Thoracic aorta (tissue), 2 donors: ENCODE data around the gene MAP1A. TPM values are rescaled to one million over a fixed set of nuclear protein-coding genes. Genes with fewer than 3 reads are reported as not detected.

ENCODE experiments used
- ATAC-seq: fragments of 150-250 bp; one replicate; pipeline ENCODE4 v1.8.0; 2017; ENCODE audit warnings: low read depth; ENCODE audit not compliant: insufficient number of reproducible peaks, low FRiP score
- DNase-seq: peaks from one replicate; pipeline ENCODE4 v3.0.0-alpha.2; 2020; ENCODE audit warnings: low spot score
- H3K27ac ChIP-seq, 2 donors: fragments of 200-600 bp; sonication (generic); 1 replicate in 1 of 2; 2 replicates in 1 of 2; pipeline ENCODE4 v1.5.1; 2016; ENCODE audit warnings: mild to moderate bottlenecking in 2 of 2, moderate library complexity in 2 of 2
- H3K27me3 ChIP-seq: fragments of 200-600 bp; sonication (generic); replicated peaks from 2 replicates; pipeline ENCODE4 v1.6.0; 2016; ENCODE audit warnings: mild to moderate bottlenecking; ENCODE audit not compliant: insufficient read depth
- H3K36me3 ChIP-seq: fragments of 200-600 bp; sonication (generic); one replicate; pipeline ENCODE4 v1.5.1; 2016
- H3K4me1 ChIP-seq, 2 donors: fragments of 200-600 bp; sonication (generic); 1 replicate in 1 of 2; 2 replicates in 1 of 2; pipeline versions ENCODE4 v1.5.1 to v1.6.0; 2016; ENCODE audit warnings: low read depth in 2 of 2, mild to moderate bottlenecking in 1 of 2; ENCODE audit not compliant: control insufficient read depth in 1 of 2
- H3K4me3 ChIP-seq: fragments of 200-600 bp; sonication (generic); 2 replicates; pipeline ENCODE4 v1.5.1; 2016; ENCODE audit warnings: mild to moderate bottlenecking
- H3K9me3 ChIP-seq: fragments of 200-600 bp; sonication (generic); 2 replicates; pipeline ENCODE4 v1.5.1; 2016
- CTCF ChIP-seq: fragments of 200-600 bp; sonication (generic); IDR thresholded peaks from one replicate; pipeline ENCODE4 v1.5.1; 2019; ENCODE audit warnings: antibody characterized with exemption
- total RNA-seq, 2 donors: library from RNA; depleted of rRNA; stranded (reverse); fragments of >200 nt; gene quantifications; one replicate each; pipeline versions ENCODE4 v1.1.0 to v1.2.3, GENCODE V29; 2016

Gene MAP1A
- total RNA-seq, 2 donors from 2014 or later: 29.8 to 39.4 TPM

- ATAC-seq (no peak), DNase-seq (no peak)
- Histone ChIP-seq H3K27me3 (no peaks in the 10 kb centered on the region), H3K4me3 (peak overlapping the region; percentile 81), H3K36me3 (no peaks in the 10 kb centered on the region), H3K9me3 (no peaks in the 10 kb centered on the region), H3K27ac (no peak overlapping the region), H3K4me1 (peaks cover 0 to 26% of the 10 kb centered on the region in 2 donors)
- no peak for TF ChIP-seq CTCF
Measured at GRCh38 chr15:43511012-43511885, 6.2 kb upstream of the MAP1A start.

GRCh38 chr15:43513550-43513949, 3.9 kb upstream of the MAP1A start:
- Histone ChIP-seq H3K27me3 (no peaks in the 10 kb centered on the region), H3K27ac (no peak overlapping the region), H3K36me3 (no peaks in the 10 kb centered on the region), H3K4me1 (peaks cover 0 to 36% of the 10 kb centered on the region in 2 donors), H3K4me3 (no peak overlapping the region), H3K9me3 (no peaks in the 10 kb centered on the region)
- DNase-seq (no peak), ATAC-seq (no peak)
- no peak for TF ChIP-seq CTCF

GRCh38 chr15:43514241-43515057, 3.0 kb upstream of the MAP1A start:
- DNase-seq (no peak), ATAC-seq (no peak)
- Histone ChIP-seq H3K4me3 (no peak overlapping the region), H3K9me3 (no peaks in the 10 kb centered on the region), H3K27me3 (no peaks in the 10 kb centered on the region), H3K27ac (no peak overlapping the region), H3K36me3 (no peaks in the 10 kb centered on the region), H3K4me1 (peaks cover 0 to 41% of the 10 kb centered on the region in 2 donors)
- peak; percentile 37 for TF ChIP-seq CTCF

- TF ChIP-seq CTCF: no peak
- peaks cover 4% of the 10 kb centered on the region for H3K36me3 ChIP-seq
- peaks cover 0 to 32% of the 10 kb centered on the region in 2 donors for H3K4me1 ChIP-seq
- peak overlapping the region in 1 of 2 donors; percentile 82 for H3K27ac ChIP-seq
- ATAC-seq (no peak), DNase-seq (no peak)
- no peaks in the 10 kb centered on the region for H3K27me3 ChIP-seq
- H3K9me3 ChIP-seq: no peaks in the 10 kb centered on the region
- no peak overlapping the region for H3K4me3 ChIP-seq
Measured at GRCh38 chr15:43515741-43516140, 1.7 kb upstream of the MAP1A start.

GRCh38 chr15:43516185-43516584, 1.2 kb upstream of the MAP1A start:
- peak overlapping the region; percentile 82 to 85 for H3K27ac ChIP-seq

More at GRCh38 chr15:43516185-43516584, 1.2 kb upstream of the MAP1A start:
- H3K36me3 ChIP-seq: peaks cover 8% of the 10 kb centered on the region
- ATAC-seq (no peak), DNase-seq (peak; percentile 33)
- no peaks in the 10 kb centered on the region for H3K27me3 ChIP-seq
- TF ChIP-seq CTCF: no peak
- H3K9me3 ChIP-seq: no peaks in the 10 kb centered on the region
- H3K4me1 ChIP-seq: peaks cover 0 to 30% of the 10 kb centered on the region in 2 donors
- H3K4me3 ChIP-seq: peak overlapping the region; percentile 85
